ENCODE data around the gene ATP5MC3. TPM values are rescaled to one million over a fixed set of nuclear protein-coding genes. Genes with fewer than 3 reads are reported as not detected.

ATP5MC3 gene
- total and polyA plus RNA-seq, 2 experiments from 2014 or later = 145 to 365 TPM

DNA sequence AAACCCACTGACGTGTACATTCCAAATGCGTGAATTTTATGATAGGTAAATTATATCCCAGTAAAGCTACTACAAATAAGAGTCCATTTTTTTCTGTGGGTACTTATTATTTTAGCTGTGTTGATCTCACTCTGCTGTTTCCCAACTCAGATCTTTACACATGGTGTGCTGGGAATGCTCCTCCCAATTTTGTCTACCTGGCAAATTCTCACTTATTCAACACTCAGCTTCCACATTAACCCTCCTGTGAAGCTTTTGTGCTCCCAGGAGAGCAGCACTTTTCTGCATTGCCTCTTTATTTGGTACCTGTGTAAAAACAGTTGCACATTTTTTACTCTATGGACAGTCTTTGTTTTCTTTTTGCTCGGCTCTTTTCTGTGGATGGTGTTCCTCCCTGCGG is 38.6 kb upstream of the ATP5MC3 start:
- H3K4me2 ChIP-seq (ENCODE audit: unreplicated experiment) = no peak overlapping the region
- 44 to 55% methylated on average over 4 of the region's 4 CpGs for whole genome bisulfite sequencing, 2 experiments (ENCODE audit: low coverage in 1 of 2, low lambda C conversion rate in 2 of 2, missing lambda C conversion rate in 2 of 2)
- no peaks in the 10 kb centered on the region for H3K36me3 ChIP-seq (ENCODE audit: low read depth)
- H3K79me2 ChIP-seq (ENCODE audit: insufficient read depth) = no peaks in the 10 kb centered on the region
- no peaks in the 10 kb centered on the region for H3F3A ChIP-seq (ENCODE audit: insufficient read depth)
- no peak overlapping the region for H3K27ac ChIP-seq
- DNase-seq = no peak
- in situ Hi-C loops (cut with MboI) = no loop called here
- H3K9ac ChIP-seq = no peak overlapping the region
- no peak overlapping the region for H2AFZ ChIP-seq
- no peaks in the 10 kb centered on the region for H4K20me1 ChIP-seq (ENCODE audit: insufficient read depth)
- no peaks in the 10 kb centered on the region for H3K9me2 ChIP-seq (ENCODE audit: insufficient read depth)
- H3K4me3 ChIP-seq = no peak overlapping the region
- H3K9me3 ChIP-seq (ENCODE audit: low read depth) = no peaks in the 10 kb centered on the region
- no peak for TF ChIP-seq EZH2 (IDR thresholded peaks at IDR 0.05; ENCODE audit: insufficient read depth, poor library complexity, severe bottlenecking)
- TF ChIP-seq EZH2phosphoT487 (IDR thresholded peaks at IDR 0.05; ENCODE audit: insufficient read depth, low read depth) = no peak
- H3K27me3 ChIP-seq (replicated peaks; ENCODE audit: insufficient read depth) = 0 out of 2 replicates have a peak, but pooled peaks cover 3% of the 10 kb centered on the region
- H3K4me1 ChIP-seq (ENCODE audit: insufficient read depth) = no peaks in the 10 kb centered on the region

- Histone ChIP-seq H3K9ac (no peak overlapping the region), H3K27me3 (replicated peaks; ENCODE audit: insufficient read depth) (0 out of 2 replicates have a peak, but pooled peaks cover 2% of the 10 kb centered on the region), H3K36me3 (ENCODE audit: low read depth) (no peaks in the 10 kb centered on the region), H3K4me3 (no peak overlapping the region), H4K20me1 (ENCODE audit: insufficient read depth) (no peaks in the 10 kb centered on the region), H3K9me3 (ENCODE audit: low read depth) (no peaks in the 10 kb centered on the region), H3K27ac (no peak overlapping the region), H3F3A (ENCODE audit: insufficient read depth) (no peaks in the 10 kb centered on the region), H3K4me2 (ENCODE audit: unreplicated experiment) (no peak overlapping the region), H3K4me1 (ENCODE audit: insufficient read depth) (no peaks in the 10 kb centered on the region), H3K79me2 (ENCODE audit: insufficient read depth) (no peaks in the 10 kb centered on the region), H2AFZ (no peak overlapping the region), H3K9me2 (ENCODE audit: insufficient read depth) (no peaks in the 10 kb centered on the region)
- DNase-seq = no peak
- in situ Hi-C loops (cut with MboI) = no loop called here
- TF ChIP-seq EZH2 (IDR thresholded peaks at IDR 0.05; ENCODE audit: insufficient read depth, poor library complexity, severe bottlenecking) (no peak), EZH2phosphoT487 (IDR thresholded peaks at IDR 0.05; ENCODE audit: insufficient read depth, low read depth) (no peak)
Measured at GRCh38 chr2:175218551-175218950, 37.0 kb upstream of the ATP5MC3 start.

DNA sequence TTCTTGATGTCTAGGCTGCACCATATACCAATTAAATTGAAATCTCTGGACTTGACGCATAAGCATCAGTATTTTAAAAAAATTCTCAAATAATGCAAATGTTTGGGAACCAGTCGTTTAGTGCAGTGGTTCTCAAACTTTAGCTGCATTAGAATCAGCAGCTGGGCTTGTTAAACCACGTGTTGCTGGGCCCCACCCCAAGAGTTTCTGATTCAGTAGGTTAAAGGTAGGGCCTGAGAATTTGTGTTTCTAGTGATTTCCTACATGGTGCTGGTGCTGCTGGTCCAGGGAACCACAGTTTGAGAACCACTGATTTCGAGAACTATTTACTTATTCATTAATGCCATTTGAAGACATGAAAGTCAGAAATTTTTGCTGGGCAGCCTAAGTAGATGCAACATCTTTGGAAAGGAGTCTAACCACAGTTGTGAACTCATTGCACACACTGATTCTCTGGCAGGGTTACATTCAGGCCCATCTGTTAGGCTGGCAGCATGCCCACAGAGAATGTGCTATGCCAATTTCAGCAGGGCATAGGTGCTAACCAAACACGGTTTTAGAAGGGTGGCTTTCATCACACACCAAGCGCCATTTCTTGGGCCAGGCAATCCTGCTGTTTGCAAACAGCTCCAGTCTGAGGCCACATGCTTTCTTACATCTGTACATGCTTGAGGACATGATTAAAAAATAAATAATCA is 26.4 kb upstream of the ATP5MC3 start:
- Histone ChIP-seq H3K27ac (no peak overlapping the region), H3K27me3 (replicated peaks; ENCODE audit: insufficient read depth) (0 out of 2 replicates have a peak, but pooled peaks cover 4% of the 10 kb centered on the region), H3K9ac (no peak overlapping the region), H3K9me2 (ENCODE audit: insufficient read depth) (no peaks in the 10 kb centered on the region), H4K20me1 (ENCODE audit: insufficient read depth) (no peaks in the 10 kb centered on the region), H3K36me3 (ENCODE audit: low read depth) (no peaks in the 10 kb centered on the region), H3K4me3 (no peak overlapping the region), H3K9me3 (ENCODE audit: low read depth) (no peaks in the 10 kb centered on the region), H3K4me2 (ENCODE audit: unreplicated experiment) (no peak overlapping the region), H3K79me2 (ENCODE audit: insufficient read depth) (no peaks in the 10 kb centered on the region), H2AFZ (no peak overlapping the region), H3F3A (ENCODE audit: insufficient read depth) (no peaks in the 10 kb centered on the region; the same call in 1 of the 2 replicates), H3K4me1 (ENCODE audit: insufficient read depth) (no peaks in the 10 kb centered on the region)
- DNase-seq = no peak
- WGBS, 2 experiments (ENCODE audit: low coverage in 1 of 2, low lambda C conversion rate in 2 of 2, missing lambda C conversion rate in 2 of 2) = 51 to 52% methylated on average over 6 of the region's 6 CpGs
- TF ChIP-seq EZH2 (IDR thresholded peaks at IDR 0.05; ENCODE audit: insufficient read depth, poor library complexity, severe bottlenecking) (no peak), EZH2phosphoT487 (IDR thresholded peaks at IDR 0.05; ENCODE audit: insufficient read depth, low read depth) (no peak)
- in situ Hi-C loops (cut with MboI) = no loop called here

DNA sequence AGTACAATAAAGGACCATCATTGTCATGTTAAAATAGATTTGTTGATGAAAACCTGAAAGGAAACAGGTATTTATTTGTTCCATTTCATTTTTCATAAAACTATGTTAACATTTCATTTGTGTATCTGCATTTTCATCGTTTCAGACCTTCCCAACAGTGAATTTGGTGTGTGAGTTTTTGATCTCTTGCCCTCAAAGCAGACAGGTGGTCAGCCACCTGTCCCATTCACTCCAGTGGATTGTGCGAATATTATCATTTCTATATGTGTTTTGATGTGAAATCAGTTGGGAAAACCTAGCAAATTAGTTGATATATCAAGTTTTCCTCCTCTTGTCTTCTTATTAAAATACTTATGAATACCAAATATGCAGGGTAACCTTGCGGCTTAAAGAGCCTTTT is 25.4 kb upstream of the ATP5MC3 start:
- Histone ChIP-seq H3K36me3 (ENCODE audit: low read depth) (no peaks in the 10 kb centered on the region), H3K4me3 (no peak overlapping the region), H3K9ac (no peak overlapping the region), H3F3A (ENCODE audit: insufficient read depth) (no peaks in the 10 kb centered on the region; the same call in 1 of the 2 replicates), H3K4me1 (ENCODE audit: insufficient read depth) (no peaks in the 10 kb centered on the region), H3K27ac (no peak overlapping the region), H3K79me2 (ENCODE audit: insufficient read depth) (no peaks in the 10 kb centered on the region), H4K20me1 (ENCODE audit: insufficient read depth) (no peaks in the 10 kb centered on the region), H3K9me2 (ENCODE audit: insufficient read depth) (no peaks in the 10 kb centered on the region), H3K27me3 (replicated peaks; ENCODE audit: insufficient read depth) (peaks cover 8% of the 10 kb centered on the region; the same call in 1 of the 2 replicates), H3K9me3 (ENCODE audit: low read depth) (no peaks in the 10 kb centered on the region), H2AFZ (no peak overlapping the region), H3K4me2 (ENCODE audit: unreplicated experiment) (no peak overlapping the region)
- in situ Hi-C loops (cut with MboI) = no loop called here
- no peak for DNase-seq
- no peak for TF ChIP-seq EZH2phosphoT487 (IDR thresholded peaks at IDR 0.05; ENCODE audit: insufficient read depth, low read depth)
- TF ChIP-seq EZH2 (IDR thresholded peaks at IDR 0.05; ENCODE audit: insufficient read depth, poor library complexity, severe bottlenecking) = no peak
- WGBS, 2 experiments (ENCODE audit: low coverage in 1 of 2, low lambda C conversion rate in 2 of 2, missing lambda C conversion rate in 2 of 2) = 48 to 64% methylated on average over 3 of the region's 3 CpGs

Data from GM23248 (cell line).